CD4-positive, alpha-beta T cell (primary cell): ENCODE measurements around the gene ROM1. TPM values are rescaled to one million over a fixed set of nuclear protein-coding genes. Genes with fewer than 3 reads are reported as not detected.
A peak's percentile ranks its signal among the peaks of the same experiment; 100 is the strongest.
"Not testable (repeated sequence)": the region's sequence is repeated elsewhere in the genome, so short reads cannot be mapped to it uniquely, and the experiment has no call there.

Experiments
- ATAC-seq: fragments of 200-7000 bp; cut with Tn5 transposase; one replicate; pipeline ENCODE4 v1.10.0; 2022; ENCODE audit warnings: mild to moderate bottlenecking; ENCODE audit not compliant: poor library complexity
- CTCF ChIA-PET: fragments of 350-600 bp; sonication (Branson Sonifier 250); formaldehyde crosslinking; loops from one replicate; lab custom pipeline; 2021; ENCODE audit warnings: antibody characterized with exemption, inconsistent platforms; lab: Charles Lee
- POLR2A ChIA-PET: fragments of 350-600 bp; sonication (Branson Sonifier 250); formaldehyde crosslinking; loops from one replicate; lab custom pipeline; 2021; ENCODE audit warnings: antibody characterized with exemption, inconsistent platforms; lab: Charles Lee
- DNase-seq, 14 experiments: peaks; one replicate each; pipeline ENCODE4 v3.0.0-alpha.2; 2013 to 2020; ENCODE audit warnings: mixed read lengths in 2 of 14
- H3K27ac ChIP-seq, 2 donors: one replicate each; pipeline versions ENCODE4 v1.5.1 to v1.7.0; 2013; ENCODE audit warnings: low read length in 2 of 2, low read depth in 1 of 2, mild to moderate bottlenecking in 1 of 2
- H3K27me3 ChIP-seq, 2 experiments: 1 replicate in 1 of 2; 2 replicates in 1 of 2; pipeline versions ENCODE4 v1.6.1 to v1.7.0; 2013; ENCODE audit warnings: low read length in 2 of 2, control low read depth in 1 of 2, mild to moderate bottlenecking in 1 of 2, moderate library complexity in 1 of 2; ENCODE audit not compliant: insufficient read depth in 2 of 2, control insufficient read depth in 1 of 2
- H3K36me3 ChIP-seq: one replicate; pipeline ENCODE4 v1.6.1; 2013; ENCODE audit warnings: low read length, control low read depth; ENCODE audit not compliant: insufficient read depth
- H3K4me1 ChIP-seq: one replicate; pipeline ENCODE4 v1.6.1; 2013; ENCODE audit warnings: low read length, control low read depth; ENCODE audit not compliant: insufficient read depth
- H3K4me3 ChIP-seq: one replicate; pipeline ENCODE4 v1.5.1; 2013; ENCODE audit warnings: mild to moderate bottlenecking, low read length, moderate library complexity
- H3K9me3 ChIP-seq, 2 experiments: 1 replicate in 1 of 2; 2 replicates in 1 of 2; pipeline versions ENCODE4 v1.6.1 to v1.7.0; 2013; ENCODE audit warnings: low read length in 2 of 2, mild to moderate bottlenecking in 2 of 2, control low read depth in 1 of 2, moderate library complexity in 1 of 2; ENCODE audit not compliant: control insufficient read depth in 1 of 2, insufficient read depth in 1 of 2
- H3K27ac Mint-ChIP-seq: one replicate; pipeline ENCODE4 v1.8.0; 2020; ENCODE audit warnings: mixed read lengths
- H3K27me3 Mint-ChIP-seq: one replicate; pipeline ENCODE4 v1.8.0; 2021; ENCODE audit warnings: mixed read lengths
- H3K36me3 Mint-ChIP-seq: one replicate; pipeline ENCODE4 v1.8.0; 2021; ENCODE audit warnings: low read depth, mixed read lengths
- H3K4me1 Mint-ChIP-seq: one replicate; pipeline ENCODE4 v1.8.0; 2021; ENCODE audit warnings: low read depth, mixed read lengths
- H3K4me3 Mint-ChIP-seq: one replicate; pipeline ENCODE4 v1.8.0; 2020; ENCODE audit warnings: mild to moderate bottlenecking, mixed read lengths
- H3K9me3 Mint-ChIP-seq: one replicate; pipeline ENCODE4 v1.8.0; 2020; ENCODE audit warnings: mixed read lengths
- intact Hi-C, 2 experiments: fragments of 100-400 bp; cut with DNase I in 1 of 2; cut with micrococcal nuclease in 1 of 2; formaldehyde crosslinking; loops; one replicate each; pipeline versions ENCODE4 v1.15.1 to v1.9.0; 2023 to 2025; cut with DNase I, micrococcal nuclease
- total RNA-seq, 174 experiments: library from RNA in 2 of 174; stranded (reverse) in 2 of 174; gene quantifications; one replicate each; pipeline ENCODE4 v1.2.3 and lab custom pipeline; 2021 to 2026
- TF ChIP-seq, protein P1 (sequence below): fragments of 200-600 bp; IDR thresholded peaks from one replicate; pipeline ENCODE4 v1.8.0; 2022; ENCODE audit warnings: antibody characterized with exemption, mild to moderate bottlenecking

The ROM1 gene
- total RNA-seq, 2 experiments from 2014 or later: 0.42 to 0.71 TPM

DNA sequence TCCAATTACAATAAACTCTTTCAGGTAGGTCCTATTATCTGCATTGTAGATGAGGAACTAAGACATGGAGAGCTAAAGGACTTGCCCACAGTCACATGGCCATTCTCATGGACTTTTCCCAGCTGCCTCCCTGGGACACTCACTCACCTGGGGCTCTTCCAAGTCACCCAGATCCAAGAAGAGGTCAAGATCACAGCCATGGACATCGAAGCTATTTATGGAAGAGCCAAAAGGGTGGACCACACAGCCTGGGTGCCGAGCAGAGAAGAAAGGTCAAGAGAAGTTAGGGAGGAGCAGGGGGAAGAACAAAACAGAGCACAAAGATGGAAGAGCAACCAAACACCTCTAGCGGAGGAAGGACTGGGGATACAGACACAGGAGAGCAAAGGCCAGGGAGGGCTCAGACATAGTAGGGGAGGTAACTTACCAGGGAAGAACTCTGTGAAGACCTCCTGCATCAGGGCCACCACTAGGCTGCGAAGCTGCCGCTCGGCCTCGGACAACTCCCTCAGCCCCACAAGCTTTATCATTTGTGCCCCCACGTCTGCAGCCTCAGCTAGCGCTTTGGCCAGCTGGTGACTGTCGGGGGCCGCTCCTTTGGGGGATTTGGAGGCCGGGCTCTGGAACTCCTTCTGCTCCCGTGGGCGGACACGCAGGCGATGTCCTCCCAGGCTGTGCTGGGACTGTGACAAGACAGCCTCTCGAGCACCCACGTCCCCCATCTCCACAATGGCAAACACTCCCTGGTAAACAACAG lies 31.9 kb upstream of the ROM1 start:
- Mint-ChIP-seq H3K4me1 (no peaks in the 10 kb centered on the region), H3K4me3 (no peak overlapping the region), H3K27me3 (no peaks in the 10 kb centered on the region), H3K27ac (no peak overlapping the region), H3K9me3 (no peaks in the 10 kb centered on the region), H3K36me3 (peaks cover 72% of the 10 kb centered on the region)
- no peaks in the 10 kb centered on the region for H3K27me3 ChIP-seq
- intact Hi-C loops: no loop called here
- peaks cover 64% of the 10 kb centered on the region for H3K36me3 ChIP-seq
- no peaks in the 10 kb centered on the region for H3K4me1 ChIP-seq
- ChIA-PET POLR2A (interaction anchor here (1.2 to 4.4 kb wide), 2 partner anchors 11 to 146 kb away, joined by 3 to 19 read pairs; partner anchors contain the start of genes HNRNPUL2 and TUT1), CTCF (interaction anchor here (0.6 kb wide), 2 partner anchors 92 to 268 kb away, joined by 3 to 4 read pairs; no protein-coding TSS in a partner anchor)
- TF ChIP-seq, protein P1, sequence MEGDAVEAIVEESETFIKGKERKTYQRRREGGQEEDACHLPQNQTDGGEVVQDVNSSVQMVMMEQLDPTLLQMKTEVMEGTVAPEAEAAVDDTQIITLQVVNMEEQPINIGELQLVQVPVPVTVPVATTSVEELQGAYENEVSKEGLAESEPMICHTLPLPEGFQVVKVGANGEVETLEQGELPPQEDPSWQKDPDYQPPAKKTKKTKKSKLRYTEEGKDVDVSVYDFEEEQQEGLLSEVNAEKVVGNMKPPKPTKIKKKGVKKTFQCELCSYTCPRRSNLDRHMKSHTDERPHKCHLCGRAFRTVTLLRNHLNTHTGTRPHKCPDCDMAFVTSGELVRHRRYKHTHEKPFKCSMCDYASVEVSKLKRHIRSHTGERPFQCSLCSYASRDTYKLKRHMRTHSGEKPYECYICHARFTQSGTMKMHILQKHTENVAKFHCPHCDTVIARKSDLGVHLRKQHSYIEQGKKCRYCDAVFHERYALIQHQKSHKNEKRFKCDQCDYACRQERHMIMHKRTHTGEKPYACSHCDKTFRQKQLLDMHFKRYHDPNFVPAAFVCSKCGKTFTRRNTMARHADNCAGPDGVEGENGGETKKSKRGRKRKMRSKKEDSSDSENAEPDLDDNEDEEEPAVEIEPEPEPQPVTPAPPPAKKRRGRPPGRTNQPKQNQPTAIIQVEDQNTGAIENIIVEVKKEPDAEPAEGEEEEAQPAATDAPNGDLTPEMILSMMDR: no peak
- H3K27ac ChIP-seq: no peak overlapping the region
- no peak for DNase-seq
- no peak overlapping the region for H3K4me3 ChIP-seq
- H3K9me3 ChIP-seq: no peaks in the 10 kb centered on the region
- ATAC-seq: no peak

DNA sequence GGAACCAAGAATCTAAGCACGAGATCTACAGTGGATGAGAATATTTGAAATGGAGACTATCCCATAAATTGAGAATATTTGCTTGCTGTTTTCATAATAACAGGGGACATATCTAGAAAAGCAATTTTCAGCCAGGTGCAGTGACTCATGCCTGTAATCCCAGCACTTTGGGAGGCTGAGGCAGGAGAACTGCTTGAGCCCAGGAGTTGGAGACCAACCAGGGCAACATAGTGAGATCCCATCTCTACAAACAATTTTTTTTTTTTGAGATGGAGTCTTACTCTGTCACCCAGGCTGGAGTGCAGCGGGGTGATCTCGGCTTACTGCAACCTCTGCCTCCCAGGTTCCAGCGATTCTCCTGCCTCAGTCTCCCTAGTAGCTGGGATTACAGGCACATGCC lies 31.3 kb upstream of the ROM1 start:
- H3K9me3 ChIP-seq, intact Hi-C loops, H3K27ac ChIP-seq, H3K4me3 Mint-ChIP-seq, H3K27ac Mint-ChIP-seq, H3K27me3 Mint-ChIP-seq, H3K4me3 ChIP-seq, H3K9me3 Mint-ChIP-seq, DNase-seq, ATAC-seq, H3K27me3 ChIP-seq, CTCF ChIA-PET, H3K4me1 Mint-ChIP-seq, H3K4me1 ChIP-seq: not testable (repeated sequence)
- H3K36me3 ChIP-seq: peaks cover 60% of the 10 kb centered on the region
- peaks cover 69% of the 10 kb centered on the region for H3K36me3 Mint-ChIP-seq
- POLR2A ChIA-PET: interaction anchor here (1.2 to 4.4 kb wide), 2 partner anchors 10 to 146 kb away, joined by 3 to 19 read pairs; partner anchors contain the start of genes HNRNPUL2 and TUT1

DNA sequence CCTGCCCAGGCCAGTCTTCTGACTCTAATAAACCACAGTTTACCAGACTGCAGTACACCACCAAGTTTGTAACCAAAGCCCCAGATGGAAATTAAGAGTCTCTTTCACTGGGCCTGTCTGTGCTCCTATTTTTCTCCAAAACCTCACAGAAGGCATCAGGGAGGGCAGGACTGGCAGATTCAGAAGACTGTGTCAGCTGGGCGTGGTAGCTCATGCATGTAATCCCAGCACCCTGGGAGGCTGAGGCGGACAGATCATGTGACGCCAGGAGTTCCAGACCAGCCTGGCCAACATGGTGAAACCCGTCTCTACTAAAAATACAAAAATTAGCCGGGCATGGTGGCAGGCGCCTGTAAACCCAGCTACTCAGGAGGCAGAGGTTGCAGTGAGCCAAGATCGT lies 27.7 kb upstream of the ROM1 start:
- Mint-ChIP-seq H3K36me3 (peaks cover 59% of the 10 kb centered on the region), H3K4me1 (peaks cover 20% of the 10 kb centered on the region)
- POLR2A ChIA-PET: interaction anchor here (1.2 kb wide), 1 partner anchor 11 kb away, joined by 6 read pairs; the partner anchor contains the start of gene EEF1G
- H3K9me3 ChIP-seq, CTCF ChIA-PET, H3K4me3 ChIP-seq, H3K9me3 Mint-ChIP-seq, H3K27me3 Mint-ChIP-seq, H3K27ac ChIP-seq, ATAC-seq, DNase-seq, intact Hi-C loops, H3K27me3 ChIP-seq, H3K4me1 ChIP-seq, H3K27ac Mint-ChIP-seq, H3K4me3 Mint-ChIP-seq: not testable (repeated sequence)
- H3K36me3 ChIP-seq: peaks cover 58% of the 10 kb centered on the region

DNA sequence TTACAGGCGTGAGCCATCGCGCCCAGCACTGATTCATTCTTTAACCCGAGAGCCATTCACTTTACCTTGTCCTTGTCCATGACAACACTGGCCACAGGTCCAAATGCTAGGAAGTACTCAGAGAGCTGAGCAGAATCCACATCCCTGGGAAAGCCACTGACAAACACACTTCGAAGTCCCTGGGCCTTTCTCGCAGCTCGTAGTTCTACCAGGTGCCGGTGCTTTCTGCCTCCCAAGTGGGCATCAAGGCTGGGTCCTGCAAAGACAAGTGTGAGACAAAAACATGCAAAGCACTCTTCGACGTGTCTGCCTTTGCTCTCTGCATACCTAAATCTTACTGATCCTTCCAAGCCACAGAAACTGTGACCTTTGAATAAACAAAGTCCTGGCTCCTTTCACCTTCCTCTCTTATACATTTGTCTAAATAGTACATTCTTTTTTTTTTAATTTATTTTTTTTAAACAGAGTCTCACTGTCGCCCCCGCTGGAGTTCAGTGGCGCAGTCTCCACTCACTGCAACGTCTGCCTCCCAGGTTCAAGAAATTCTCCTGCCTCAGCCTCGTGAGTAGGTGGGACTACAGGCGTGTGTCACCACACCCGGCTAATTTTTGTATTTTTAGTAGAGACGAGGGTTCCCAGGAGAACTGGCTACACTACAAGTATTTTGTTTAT lies 24.0 kb upstream of the ROM1 start:
- intact Hi-C loops: no loop called here
- no peaks in the 10 kb centered on the region for H3K9me3 ChIP-seq
- ChIA-PET POLR2A (interaction anchor here (1.8 to 2.0 kb wide), 2 partner anchors 15 to 76 kb away, joined by 4 to 9 read pairs; partner anchors contain the start of genes C11orf98, CSKMT and EEF1G), CTCF (no interaction called here)
- H3K4me1 ChIP-seq: peaks cover 38% of the 10 kb centered on the region
- H3K4me3 Mint-ChIP-seq: peak overlapping the region; percentile 91
- ATAC-seq (no peak), DNase-seq (peak in 2 of 14 experiments; percentile 38 to 57)
- H3K27me3 Mint-ChIP-seq: no peaks in the 10 kb centered on the region
- peaks cover 60% of the 10 kb centered on the region for H3K36me3 Mint-ChIP-seq
- H3K4me3 ChIP-seq: no peak overlapping the region
- peaks cover 56% of the 10 kb centered on the region for H3K4me1 Mint-ChIP-seq
- H3K27ac ChIP-seq: no peak overlapping the region
- peaks cover 45% of the 10 kb centered on the region for H3K36me3 ChIP-seq
- TF ChIP-seq, protein P1: no peak
- peak overlapping the region; percentile 89 for H3K27ac Mint-ChIP-seq
- H3K27me3 ChIP-seq: no peaks in the 10 kb centered on the region
- H3K9me3 Mint-ChIP-seq: no peaks in the 10 kb centered on the region
